SKM-1 (cell line): ENCODE measurements around the gene CDKAL1.

ENCODE experiments used
- DNase-seq: peaks from one replicate; lab custom pipeline; 2025; ENCODE audit not compliant: unreplicated experiment; lab: John Stamatoyannopoulos, UW

The CDKAL1 gene

DNA sequence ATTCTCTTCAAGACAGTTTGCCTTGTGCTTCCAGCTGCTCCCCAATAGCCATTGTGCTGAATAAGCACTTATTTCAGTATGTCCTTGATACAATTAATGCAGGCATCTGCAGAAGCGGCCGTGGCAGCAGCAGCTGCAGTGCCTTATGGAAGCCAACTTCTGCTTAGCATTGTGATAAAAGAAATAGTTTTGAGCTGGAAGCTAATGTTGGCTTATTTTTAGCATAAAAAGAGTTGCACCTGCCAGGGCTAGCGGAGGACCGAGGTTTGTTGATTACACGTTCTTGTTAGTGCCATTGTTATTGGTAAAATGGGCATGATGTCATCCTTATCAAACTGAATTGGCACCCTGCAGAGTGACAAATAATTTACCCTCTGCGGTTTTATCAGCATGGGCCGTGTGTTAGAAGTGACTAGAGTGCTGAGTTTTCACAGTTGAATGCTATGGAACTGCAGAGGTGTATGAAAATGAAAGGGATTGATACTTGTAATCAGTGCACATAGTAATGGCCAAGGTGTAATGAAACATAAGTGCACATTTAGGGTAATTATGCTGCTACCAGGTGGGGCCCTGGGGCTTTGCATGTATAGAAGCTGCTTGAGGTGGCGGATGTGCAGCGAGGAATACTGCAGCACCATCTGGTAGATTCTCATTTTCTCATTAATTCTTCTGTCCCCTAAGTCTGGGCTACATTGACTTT lies 334.3 kb downstream of the CDKAL1 start:
- DNase-seq = no peak

DNA sequence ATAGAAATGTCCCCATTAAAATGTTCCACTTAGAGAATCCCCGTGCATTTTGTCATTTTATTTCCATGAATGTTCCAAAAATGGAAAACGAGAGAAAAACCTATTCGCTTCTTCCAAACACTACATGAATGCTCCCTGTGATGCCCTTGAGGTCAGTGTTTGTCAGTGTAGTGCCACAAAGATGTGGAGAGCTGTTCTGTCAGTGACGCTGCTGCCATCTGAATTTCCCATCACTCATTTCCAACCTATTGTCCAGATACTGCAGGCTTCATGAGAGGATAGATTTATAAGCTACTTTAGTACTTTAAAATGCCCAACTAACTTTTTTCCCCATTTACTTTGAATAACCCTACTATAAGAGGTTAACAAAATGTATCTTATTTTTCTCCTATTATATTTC lies 335.8 kb downstream of the CDKAL1 start:
- no peak for DNase-seq

DNA sequence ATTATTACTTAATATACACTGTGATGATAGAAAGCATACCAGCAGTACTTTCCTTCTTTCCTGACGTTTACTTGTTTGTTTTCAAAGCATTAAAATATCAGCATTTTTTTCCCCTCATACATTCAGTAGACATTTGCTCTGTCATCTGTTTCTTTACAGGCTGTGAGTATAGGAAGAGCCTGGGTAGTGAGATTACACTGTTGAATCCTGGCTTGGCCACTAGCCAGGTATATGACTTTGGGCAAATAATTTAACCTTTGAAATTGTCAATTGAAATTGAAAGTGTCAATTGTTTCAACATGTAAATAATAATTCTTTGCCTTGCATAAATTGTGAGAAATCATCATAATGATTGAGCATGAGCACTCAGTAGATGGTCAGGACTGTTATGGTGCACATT lies 336.2 kb downstream of the CDKAL1 start:
- no peak for DNase-seq

DNA sequence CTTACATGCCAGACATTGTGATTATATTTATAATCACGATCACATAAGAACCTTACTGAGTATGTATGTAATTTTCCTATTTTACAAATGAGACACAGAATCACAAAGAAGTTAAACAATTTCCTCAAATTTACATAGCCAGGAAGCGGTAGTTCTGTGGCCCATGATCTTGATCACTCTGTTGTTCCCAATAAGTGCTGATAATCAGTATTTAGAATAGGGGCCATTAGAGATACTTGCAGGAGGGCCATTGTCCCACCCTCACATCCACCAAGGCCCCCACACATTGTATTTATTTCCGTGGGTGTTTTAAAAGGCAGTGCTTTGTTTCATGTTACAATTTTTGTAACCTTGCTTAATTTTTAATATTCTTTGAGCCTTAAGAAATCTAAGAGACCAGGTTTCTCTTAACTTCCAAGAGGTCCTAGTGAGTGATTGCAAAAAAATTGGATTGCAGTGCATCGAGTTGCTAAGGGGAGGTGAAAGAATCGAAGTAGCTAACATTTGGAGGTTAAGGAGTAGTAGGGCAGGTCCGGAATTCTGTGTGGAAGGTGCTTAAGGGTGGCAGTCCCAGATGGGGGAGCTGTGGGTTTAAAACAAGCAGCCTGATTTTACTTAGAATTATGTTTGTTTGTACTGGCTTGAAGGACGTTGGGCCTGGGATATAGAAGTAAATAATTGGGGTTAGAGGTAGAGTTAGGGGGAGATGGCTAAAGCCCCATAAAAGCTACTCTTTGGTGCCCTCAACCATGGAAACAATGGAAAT lies 339.4 kb downstream of the CDKAL1 start:
- DNase-seq = no peak

DNA sequence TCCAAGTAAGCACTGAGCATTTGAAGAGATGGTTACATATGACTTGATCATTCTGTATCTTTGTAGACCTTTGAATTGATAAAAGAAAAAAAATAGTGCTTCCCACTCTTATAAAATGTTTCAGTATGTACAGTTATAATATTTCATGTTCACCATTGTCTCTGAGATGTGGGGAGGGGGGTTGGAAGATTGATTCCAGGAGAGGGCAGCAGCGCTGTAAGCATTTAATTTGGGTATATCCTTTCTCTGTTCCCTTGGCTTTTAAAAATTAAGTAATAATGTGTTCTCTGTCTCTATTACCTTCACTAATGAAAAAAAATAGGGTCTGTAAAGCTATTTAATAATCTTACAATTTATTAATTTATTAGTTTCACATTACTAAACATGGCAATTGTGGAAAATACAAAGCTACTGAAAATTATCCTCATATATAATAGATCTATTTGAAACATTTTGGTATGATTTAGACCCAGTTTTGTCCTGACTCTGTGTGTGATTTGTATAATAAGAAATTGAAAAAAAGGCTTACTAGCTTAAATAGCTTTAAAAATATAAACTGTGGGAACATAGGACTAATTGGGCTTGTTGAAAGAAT lies 341.2 kb downstream of the CDKAL1 start:
- DNase-seq = no peak

DNA sequence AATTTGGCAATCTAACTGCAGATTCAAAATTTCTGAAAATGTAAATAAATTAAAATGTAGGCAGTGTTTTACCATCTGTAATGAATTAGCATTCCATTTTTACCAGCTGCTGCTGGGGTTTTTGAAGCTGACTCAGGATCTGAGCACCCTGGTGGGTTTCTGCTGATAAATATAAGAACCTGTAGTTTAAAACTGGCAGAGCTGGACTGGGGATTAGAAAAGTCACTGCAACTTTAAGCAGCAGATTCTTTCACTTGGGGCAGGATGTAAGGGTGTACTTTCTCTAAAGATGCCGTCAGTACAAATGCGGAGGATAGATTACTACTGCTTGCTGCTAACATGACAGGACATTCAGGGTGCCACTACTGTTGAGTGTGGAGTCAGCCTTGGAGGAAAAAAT lies 341.8 kb downstream of the CDKAL1 start:
- DNase-seq = no peak

DNA sequence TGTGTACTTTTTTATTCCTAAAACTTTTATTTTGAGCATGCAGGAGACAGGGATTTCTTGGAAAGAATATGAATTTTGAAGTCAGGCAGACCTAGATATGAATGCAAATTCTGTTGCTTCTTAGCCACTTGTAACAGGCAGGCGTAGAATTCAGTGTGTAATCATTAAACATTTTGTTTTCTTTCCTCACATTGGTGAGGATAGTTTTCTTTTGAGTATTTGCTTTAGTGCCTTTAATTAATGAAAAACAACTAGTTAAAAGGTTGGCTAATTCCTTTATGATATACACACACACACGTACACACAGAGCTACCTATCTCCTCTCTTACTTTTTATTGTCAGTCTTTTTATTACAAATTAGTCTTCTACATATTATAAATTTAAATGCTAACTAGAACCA lies 342.3 kb downstream of the CDKAL1 start:
- DNase-seq = no peak

DNA sequence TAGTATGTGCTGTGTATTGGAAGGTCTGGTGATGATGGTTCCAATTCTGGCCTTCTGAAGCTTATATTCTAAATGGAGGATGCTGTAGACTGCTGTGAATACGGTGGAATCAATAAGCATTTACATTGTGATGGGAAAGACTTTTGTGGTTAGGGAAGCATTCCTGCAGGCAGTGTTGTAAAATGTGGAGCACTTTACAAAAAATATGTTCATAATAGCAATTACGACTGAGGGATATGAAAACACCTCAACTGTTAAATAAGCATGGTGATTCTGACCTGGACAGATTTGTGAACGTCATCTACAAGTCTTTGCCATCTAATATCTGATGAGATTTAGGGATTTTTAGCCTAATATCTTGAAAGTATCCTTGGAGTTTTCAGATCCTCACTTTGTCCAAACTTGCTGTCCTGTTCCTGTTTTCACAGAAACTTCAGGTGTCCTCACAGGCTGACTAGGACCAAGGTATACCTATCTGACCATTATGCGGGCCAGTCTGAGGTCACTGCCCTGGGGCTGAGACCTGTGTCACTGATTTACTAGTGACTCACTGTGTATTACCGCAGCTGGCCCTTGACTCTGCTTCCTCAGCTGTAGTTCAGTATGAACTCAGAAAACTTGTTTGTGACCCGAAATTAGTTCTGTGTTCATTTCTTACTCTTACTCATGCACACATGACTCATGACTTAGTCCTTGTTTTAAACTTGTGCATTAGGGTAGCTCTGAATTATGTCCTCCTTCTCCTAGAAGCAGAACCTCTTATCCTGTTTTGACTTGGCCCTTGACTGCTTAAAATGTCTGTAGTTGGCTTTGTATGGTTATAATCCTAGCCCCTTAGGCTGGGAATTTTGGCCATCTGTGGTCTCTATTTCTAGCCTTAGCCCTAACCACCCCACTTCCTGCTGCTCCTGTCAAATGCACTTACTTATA lies 343.0 kb downstream of the CDKAL1 start:
- no peak for DNase-seq

DNA sequence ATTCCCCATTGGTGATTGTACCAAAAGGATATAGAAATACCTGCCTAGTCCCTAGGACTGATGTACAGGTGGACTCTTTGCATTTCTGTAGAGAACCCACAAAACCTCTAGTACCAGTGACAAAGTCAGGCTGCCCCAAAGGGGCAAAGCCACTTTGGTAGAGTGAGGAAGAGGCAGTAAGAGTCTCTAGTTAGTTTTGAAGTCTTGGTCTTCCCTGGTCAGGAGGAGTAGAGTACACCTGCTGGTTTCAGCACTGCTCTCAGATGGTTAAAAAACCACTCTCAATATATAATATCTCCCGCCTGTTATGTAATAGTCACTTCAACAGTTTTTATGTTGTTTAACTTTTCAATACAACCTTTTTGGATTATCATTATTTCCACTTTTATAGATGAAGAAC lies 344.9 kb downstream of the CDKAL1 start:
- DNase-seq = no peak

DNA sequence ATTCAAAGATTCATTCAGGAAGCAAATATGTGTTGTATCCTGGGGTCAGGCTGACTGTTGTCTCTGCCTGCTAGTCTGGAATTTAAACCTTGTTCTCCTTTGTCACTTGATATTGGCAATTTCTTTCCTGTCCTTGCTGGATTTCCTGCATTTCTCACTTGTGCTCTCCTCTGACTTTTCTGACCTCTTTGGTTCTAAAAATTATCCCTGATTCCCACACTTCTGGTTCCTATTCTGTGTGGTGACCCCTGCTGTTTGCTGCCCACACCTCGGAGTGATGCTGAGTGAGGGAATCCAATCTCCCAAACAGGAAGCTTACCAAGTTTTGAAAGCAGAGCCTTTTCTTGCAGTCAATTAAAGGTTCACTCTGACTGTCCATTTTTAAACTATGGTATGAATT lies 345.3 kb downstream of the CDKAL1 start:
- no peak for DNase-seq

DNA sequence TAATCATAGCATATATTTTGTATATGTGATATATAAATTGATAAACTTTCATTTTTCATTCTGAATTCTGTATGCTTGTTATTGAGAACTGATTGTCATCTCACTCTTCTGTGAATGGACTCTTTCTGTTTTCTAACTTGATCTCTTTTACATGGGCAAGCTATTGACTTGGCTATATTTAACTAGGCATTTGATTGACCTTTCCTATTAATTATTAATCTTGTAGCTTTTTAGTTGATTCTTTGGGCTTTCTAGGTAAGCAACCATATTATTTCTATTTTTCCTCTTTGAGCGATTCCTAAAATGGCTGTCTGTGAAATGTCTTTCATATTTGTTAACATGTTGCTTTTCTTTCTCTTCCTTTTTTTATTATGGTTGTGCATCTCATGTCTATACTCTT lies 347.1 kb downstream of the CDKAL1 start:
- DNase-seq = no peak

DNA sequence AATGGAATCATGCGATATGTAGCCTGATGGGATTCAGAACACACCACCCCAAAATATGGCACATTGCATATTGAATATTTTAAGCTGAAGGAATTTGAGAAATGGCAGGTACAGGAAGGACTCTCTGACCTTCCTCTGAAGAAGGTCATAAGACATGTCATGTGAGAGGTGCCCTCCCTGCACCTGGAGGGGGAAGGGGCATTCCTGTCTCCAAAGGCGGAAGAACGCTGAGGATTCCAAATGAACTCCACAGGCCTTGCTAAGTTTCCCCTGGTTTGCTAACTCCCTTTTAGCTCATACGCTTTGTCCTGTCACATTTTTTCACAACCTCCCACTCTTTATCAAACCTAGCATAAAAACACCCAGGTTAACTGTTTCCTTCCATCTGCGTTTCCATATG lies 347.8 kb downstream of the CDKAL1 start:
- DNase-seq = no peak

DNA sequence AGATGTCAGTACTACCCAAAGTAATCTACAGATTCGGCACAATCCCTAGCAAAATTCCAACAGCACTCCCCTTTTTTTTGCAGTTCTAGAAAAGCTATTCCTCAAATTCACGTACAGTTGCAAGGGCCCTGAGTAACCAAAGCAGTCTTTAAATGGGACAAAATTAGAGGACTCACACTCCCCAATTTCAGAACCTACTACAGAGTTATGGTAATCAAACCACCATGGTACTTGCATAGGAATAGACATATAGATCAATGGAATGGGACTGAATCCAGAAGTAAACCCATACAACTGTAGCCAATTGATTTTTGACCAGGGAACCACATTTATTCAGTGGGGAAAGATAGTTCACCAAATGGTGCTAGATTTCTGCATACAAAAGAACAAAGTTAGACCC lies 350.8 kb downstream of the CDKAL1 start:
- no peak for DNase-seq

DNA sequence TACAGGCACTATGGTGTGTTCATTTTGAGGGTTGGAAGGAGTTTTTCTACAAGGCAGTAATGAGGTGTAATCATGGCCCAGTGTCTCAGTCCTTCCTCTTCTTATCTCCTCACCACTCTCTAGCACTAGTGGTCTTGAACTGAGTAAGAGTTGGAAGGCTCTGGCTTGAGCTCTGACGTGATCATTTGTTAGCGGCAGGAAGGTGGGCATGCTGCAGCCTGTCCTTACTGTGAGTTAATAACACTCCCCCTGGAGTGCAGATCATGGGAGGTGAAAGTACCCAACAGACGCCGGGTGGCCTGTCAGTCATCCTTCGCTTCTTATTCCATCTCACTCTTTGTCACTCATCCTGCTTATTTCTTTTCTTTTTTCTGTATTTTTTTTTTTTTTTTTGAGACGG lies 356.9 kb downstream of the CDKAL1 start:
- DNase-seq = no peak

DNA sequence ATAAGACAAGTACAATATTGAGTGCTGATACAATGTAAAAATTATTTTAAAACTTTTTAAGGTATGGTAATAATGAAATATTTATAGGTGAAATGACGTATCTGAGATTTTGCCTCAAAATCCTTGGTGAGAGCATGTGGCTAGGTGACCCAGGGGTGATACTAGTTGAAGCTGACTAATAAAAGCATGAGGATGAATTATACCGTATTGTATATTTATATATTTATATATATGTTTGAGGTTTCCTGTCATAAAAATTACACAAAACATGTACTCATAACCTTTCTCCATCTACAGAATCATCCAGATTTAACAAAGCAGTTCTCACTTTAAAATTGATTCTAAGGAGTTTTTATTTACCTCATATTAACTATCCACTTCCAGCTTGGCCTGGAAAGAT lies 358.1 kb downstream of the CDKAL1 start:
- DNase-seq = no peak

DNA sequence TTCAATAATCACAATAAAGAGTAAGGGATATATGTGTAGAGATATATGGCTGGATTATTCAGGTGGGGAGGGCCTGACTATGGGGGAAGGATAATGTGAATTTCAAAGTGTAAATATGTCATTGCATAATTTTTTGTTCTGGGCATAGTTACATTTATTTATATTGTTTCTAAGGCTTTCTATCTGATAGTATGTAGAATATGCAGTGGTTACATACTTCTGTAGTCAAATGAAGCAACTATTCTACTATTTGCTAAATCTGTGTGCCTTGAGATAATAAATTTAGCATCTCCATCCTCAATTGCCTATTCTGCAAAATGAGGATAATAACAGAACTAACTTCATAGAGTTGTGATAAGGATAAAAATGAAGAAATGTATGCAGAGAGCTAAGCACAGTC lies 359.2 kb downstream of the CDKAL1 start:
- no peak for DNase-seq

DNA sequence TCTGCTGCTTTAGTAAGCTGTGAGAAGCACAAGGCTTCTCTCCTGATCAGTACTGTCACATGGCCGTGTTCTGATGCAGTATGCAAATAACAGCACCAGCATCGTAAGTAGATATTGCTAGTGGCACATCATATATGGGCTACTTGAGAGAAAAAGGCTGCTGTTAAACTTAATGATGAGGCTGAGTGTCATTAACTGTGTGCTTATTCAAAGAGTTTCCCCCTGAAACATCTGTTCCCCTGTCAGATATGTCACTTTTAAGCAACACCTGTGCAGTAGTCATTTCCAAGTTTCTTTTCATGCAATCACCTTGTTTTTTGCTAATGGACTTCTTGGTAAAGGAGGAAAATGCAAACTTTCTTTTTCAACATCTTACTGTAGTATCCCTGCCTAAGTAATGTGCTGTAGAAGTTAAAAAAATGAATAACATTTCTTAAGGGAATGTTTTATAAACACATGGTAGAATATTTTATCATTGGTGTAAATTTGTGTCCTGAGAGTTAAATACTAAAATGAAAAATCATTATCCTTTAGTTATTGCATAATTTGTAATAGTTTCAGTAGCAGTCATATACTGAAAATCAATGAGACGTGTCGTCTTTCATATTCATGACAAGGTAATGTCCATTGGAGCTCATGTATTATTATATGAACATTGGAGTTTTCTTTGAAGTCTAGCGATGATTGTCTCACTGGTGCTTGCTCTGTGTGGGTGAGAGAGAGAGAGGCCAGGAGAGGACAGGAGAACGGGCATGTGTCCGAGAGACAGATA lies 366.3 kb downstream of the CDKAL1 start:
- DNase-seq = no peak

DNA sequence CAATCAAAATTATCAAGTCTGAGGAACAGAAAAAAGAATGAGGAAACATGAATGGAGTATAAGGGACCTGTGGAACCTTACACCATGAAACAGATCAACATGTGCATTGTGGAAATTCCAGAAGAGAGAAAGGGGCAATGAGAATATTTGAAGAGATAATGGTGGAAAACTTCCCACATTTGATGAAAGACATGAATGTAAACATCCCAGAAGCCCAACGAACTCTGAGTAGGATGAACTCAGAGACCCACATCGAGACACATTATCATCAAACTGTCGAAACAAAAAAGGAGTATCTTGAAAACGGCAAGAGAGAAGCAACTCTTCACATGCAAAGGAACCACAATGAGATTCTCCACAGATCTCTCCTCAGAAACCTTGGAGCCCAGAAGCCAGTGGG lies 371.1 kb downstream of the CDKAL1 start:
- DNase-seq = no peak

DNA sequence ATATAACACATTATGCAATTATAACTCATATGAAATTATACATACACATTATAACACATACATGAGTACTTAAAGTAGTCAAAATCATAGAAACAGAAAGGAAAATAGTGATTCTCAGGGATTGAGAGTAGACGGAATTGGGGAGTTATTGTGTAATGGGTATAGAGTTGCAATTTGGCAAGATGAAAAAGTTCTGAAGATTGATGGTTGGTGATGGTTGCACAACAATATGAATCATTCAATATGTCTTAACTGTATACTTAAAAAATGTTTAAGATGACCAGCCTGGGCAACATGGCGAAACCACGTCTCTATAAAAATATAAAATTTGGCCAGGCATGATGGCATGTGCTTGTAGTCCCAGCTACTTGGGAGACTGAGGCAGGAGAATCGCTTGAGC lies 372.7 kb downstream of the CDKAL1 start:
- DNase-seq = no peak

DNA sequence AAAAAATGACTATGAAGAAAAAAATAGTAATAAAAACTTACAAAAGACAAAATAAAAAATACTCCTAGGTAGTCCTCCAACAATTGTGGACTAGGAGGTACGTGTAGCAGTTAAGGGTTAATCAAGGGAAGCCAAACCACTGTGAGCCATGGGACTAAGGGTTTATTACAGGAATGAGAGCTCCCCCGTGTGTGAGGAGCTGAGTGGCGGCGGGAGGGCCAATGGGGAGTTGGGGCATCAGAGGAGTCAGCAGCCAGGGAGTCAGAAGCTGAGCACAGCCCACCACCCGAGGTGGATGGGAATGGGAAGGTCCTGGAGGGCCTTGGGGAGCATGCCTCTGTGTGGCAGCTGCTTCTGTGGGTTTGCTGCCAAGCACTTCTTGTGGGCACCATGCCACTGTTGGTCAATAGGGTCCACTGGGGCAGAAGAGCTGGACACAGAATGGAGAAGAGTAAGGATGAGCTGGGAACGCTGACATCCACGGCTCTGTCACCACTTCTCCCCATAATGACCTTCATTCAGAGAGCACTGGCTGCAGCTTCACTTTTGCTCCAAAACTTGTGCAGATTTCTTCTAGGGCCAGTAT lies 373.3 kb downstream of the CDKAL1 start:
- no peak for DNase-seq
